ENCODE results near the gene CSGALNACT2. TPM values are rescaled to one million over a fixed set of nuclear protein-coding genes. Genes with fewer than 3 reads are reported as not detected.

The CSGALNACT2 gene
- total RNA-seq, 1 experiment from 2014 or later: 8.9 TPM

DNA sequence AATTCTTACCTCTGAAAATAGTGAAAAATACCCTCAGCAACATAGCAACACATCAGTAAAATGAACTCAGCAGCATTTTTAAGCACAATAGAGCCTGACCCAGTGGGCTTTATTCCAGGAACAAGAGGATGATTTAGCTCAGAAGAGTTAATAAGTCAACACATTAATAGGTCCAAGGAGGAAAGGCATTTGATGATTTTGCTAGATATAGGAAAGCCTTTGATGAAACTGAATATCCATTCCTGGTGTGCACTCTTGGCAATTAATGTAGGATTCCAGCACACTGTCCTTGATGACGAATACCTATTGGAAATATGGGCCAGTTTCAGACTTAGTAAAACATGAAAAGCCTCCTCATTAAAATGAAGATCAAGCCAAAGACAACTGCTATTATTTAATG, 86.1 kb downstream of the CSGALNACT2 start:
- Histone ChIP-seq H4K91ac (ENCODE audit: insufficient read length, low read depth, low read length) (no peak overlapping the region), H2BK120ac (ENCODE audit: low read depth, low read length, poor library complexity, severe bottlenecking) (no peak overlapping the region), H3K9ac (ENCODE audit: extremely low read depth, insufficient read length, low read length) (no peak overlapping the region), H2AK5ac (ENCODE audit: insufficient read length, low read length) (no peak overlapping the region), H3T11ph (ENCODE audit: low read length) (no peak overlapping the region), H2BK20ac (ENCODE audit: low read depth, low read length, poor library complexity, severe bottlenecking) (no peak overlapping the region), H2BK15ac (ENCODE audit: low read depth, low read length) (no peak overlapping the region), H3K56ac (ENCODE audit: insufficient read length, low read depth, low read length) (no peak overlapping the region), H3K79me1 (ENCODE audit: insufficient read depth, low read depth, low read length, poor library complexity, severe bottlenecking) (no peaks in the 10 kb centered on the region), H3K18ac (ENCODE audit: insufficient read length, low read depth, low read length) (no peak overlapping the region), H2AFZ (ENCODE audit: low read length) (no peak overlapping the region), H4K8ac (replicated peaks; ENCODE audit: insufficient read length, low read depth, low read length) (no peak overlapping the region), H3K14ac (ENCODE audit: insufficient read depth, low read length) (no peak overlapping the region), H3K79me2 (ENCODE audit: insufficient read depth, low read length) (no peaks in the 10 kb centered on the region), H4K20me1 (ENCODE audit: control insufficient read depth, insufficient read depth, insufficient read length) (no peaks in the 10 kb centered on the region), H3K27ac (ENCODE audit: insufficient read length, low read depth, low read length) (no peak overlapping the region), H2BK12ac (ENCODE audit: insufficient read length, low read depth, low read length) (no peak overlapping the region), H3K23me2 (ENCODE audit: insufficient read length, low read depth, low read length, poor library complexity, severe bottlenecking) (peaks cover 6% of the 10 kb centered on the region), H3K27me3 (ENCODE audit: insufficient read depth, low read length) (peaks cover 12% of the 10 kb centered on the region; the same call in 1 of the 2 replicates), H3K4ac (ENCODE audit: low read depth, low read length) (no peak overlapping the region), H3K4me1 (ENCODE audit: insufficient read depth, low read length) (no peaks in the 10 kb centered on the region; the same call in 1 of the 2 replicates), H3K23ac (ENCODE audit: insufficient read length, low read depth, low read length) (no peak overlapping the region), H4K5ac (ENCODE audit: insufficient read length, low read depth, low read length) (no peak overlapping the region), H3K4me2 (ENCODE audit: insufficient read depth, insufficient read length, low read length) (no peak overlapping the region), H3K9me3 (ENCODE audit: control insufficient read depth, low read depth, low read length) (no peaks in the 10 kb centered on the region), H2BK5ac (ENCODE audit: insufficient read length, low read length) (no peak overlapping the region)
- H3K9me3 Mint-ChIP-seq: no peaks in the 10 kb centered on the region; a peak in 1 of 5 replicates
- H3K4me1 Mint-ChIP-seq: peaks cover 13 to 17% of the 10 kb centered on the region in 2 experiments
- peaks cover 39% of the 10 kb centered on the region for H3K27me3 Mint-ChIP-seq (ENCODE audit: low read depth)
- no peak for DNase-seq
- H3K27ac Mint-ChIP-seq: no peak overlapping the region
- H3K36me3 Mint-ChIP-seq (ENCODE audit: insufficient read depth in 1 of 3, low read depth in 3 of 3): no peaks in the 10 kb centered on the region
- no peak overlapping the region for H3K4me3 Mint-ChIP-seq
- no peak for TF ChIP-seq CTCF (conservative IDR thresholded peaks at IDR 0.05)
- no CpG with 5 or more reads among the region's 1 CpG for WGBS (ENCODE audit: extremely low coverage, insufficient read length, low lambda C conversion rate)
